Activated CD4-positive, CD25-positive, alpha-beta regulatory T cell treated with anti-CD3 and anti-CD28 coated beads, Interleukin-2, amount 50 U/mL, for 24 hours (primary cell): ENCODE measurements around the gene DDX55.

ENCODE experiments used
- ATAC-seq, 2 donors: fragments of 150-1000 bp; cut with Tn5 transposase; one replicate each; pipeline ENCODE4 v1.10.0; 2021; ENCODE audit warnings: mild to moderate bottlenecking in 1 of 2, moderate library complexity in 1 of 2

Gene DDX55

GRCh38 chr12:123614531-123614930, 12.6 kb downstream of the DDX55 start:
- no peak for ATAC-seq

- no peak for ATAC-seq
These were observed 15.2 kb downstream of the DDX55 start for GRCh38 chr12:123617144-123617543.

GRCh38 chr12:123617580-123617979, 15.7 kb downstream of the DDX55 start:
- ATAC-seq: no peak

- no peak for ATAC-seq
These were observed 19.2 kb downstream of the DDX55 start for GRCh38 chr12:123621101-123621500.

GRCh38 chr12:123621619-123622530, 20.0 kb downstream of the DDX55 start:
- peak; percentile 60 to 70 for ATAC-seq

- ATAC-seq: peak; percentile 99
These were observed 31.7 kb downstream of the DDX55 start, which contains the start of the genes EIF2B1 and GTF2H3 for GRCh38 chr12:123633379-123634141. Gene EIF2B1, minus strand, starts transcription at chr12:123633686. Its CDS starts 129 bp downstream, at chr12:123633557. Gene GTF2H3, plus strand, starts transcription at chr12:123633829. Its CDS starts 31 bp downstream, at chr12:123633860.

GRCh38 chr12:123634142-123634561, 32.3 kb downstream of the DDX55 start:
- no peak for ATAC-seq

- ATAC-seq: no peak
These were observed 42.0 kb downstream of the DDX55 start for GRCh38 chr12:123643911-123644310.

- no peak for ATAC-seq
These were observed 43.5 kb downstream of the DDX55 start for GRCh38 chr12:123645380-123645779.

- ATAC-seq: no peak
These were observed 44.0 kb downstream of the DDX55 start for GRCh38 chr12:123645878-123646277.

- ATAC-seq: no peak
These were observed 46.5 kb downstream of the DDX55 start for GRCh38 chr12:123648401-123648800.

- ATAC-seq: no peak
These were observed 52.3 kb downstream of the DDX55 start for GRCh38 chr12:123654129-123654701.

GRCh38 chr12:123655420-123655819, 53.5 kb downstream of the DDX55 start:
- no peak for ATAC-seq

GRCh38 chr12:123656392-123656791, 54.5 kb downstream of the DDX55 start:
- no peak for ATAC-seq

- ATAC-seq: no peak
These were observed 55.3 kb downstream of the DDX55 start for GRCh38 chr12:123657211-123657610.

- ATAC-seq: no peak
These were observed 58.3 kb downstream of the DDX55 start for GRCh38 chr12:123659996-123660727.

GRCh38 chr12:123667771-123668170, 65.9 kb downstream of the DDX55 start:
- ATAC-seq: no peak
